ENCODE results near the gene ANKRD40CL.
"Not testable (repeated sequence)": the region's sequence is repeated elsewhere in the genome, so short reads cannot be mapped to it uniquely, and the experiment has no call there.

Gene ANKRD40CL, protein sequence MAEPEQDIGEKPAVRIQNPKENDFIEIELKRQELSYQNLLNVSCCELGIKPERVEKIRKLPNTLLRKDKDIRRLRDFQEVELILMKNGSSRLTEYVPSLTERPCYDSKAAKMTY

DNA sequence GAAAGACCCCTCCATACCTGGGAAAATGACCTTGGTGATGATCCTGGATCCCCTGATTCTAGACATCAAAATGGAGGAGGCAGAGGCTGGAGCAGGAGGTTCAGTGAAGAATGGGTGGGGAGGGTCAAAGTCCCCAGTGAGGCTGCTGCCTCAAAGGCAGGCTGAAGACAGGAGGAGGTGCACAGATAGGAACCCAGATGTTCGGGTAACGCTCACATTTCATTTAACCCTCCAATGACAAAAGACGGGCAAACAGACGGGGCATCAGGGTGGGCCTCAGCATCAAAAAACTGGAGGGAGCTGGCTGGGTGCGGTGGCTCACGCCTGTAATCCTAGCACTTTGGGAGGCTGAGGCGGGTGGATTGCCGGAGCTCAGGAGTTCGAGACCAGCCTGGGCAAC, at the start of gene ANKRD40CL:
Gene ANKRD40CL (minus strand): TSS at position 73 of the 400 bp plus-strand sequence. CDS start 605 bp downstream, outside the sequence.
- Histone ChIP-seq H3K36me3 (ENCODE audit: control insufficient read depth, insufficient read depth, low read length) (no peaks in the 10 kb centered on the region), H3K27me3 (ENCODE audit: control insufficient read depth, insufficient read depth, low read length) (no peaks in the 10 kb centered on the region), H3K4me3 (ENCODE audit: low read depth, low read length) (no peak within 1 kb of the TSS), H3K9ac (ENCODE audit: low read depth, low read length) (no peak within 1 kb of the TSS), H3K9me3 (ENCODE audit: control insufficient read depth, insufficient read depth, low read length) (no peaks in the 10 kb centered on the region), H3K4me1 (ENCODE audit: control insufficient read depth, insufficient read depth, low read length) (peaks cover 4% of the 10 kb centered on the region)

DNA sequence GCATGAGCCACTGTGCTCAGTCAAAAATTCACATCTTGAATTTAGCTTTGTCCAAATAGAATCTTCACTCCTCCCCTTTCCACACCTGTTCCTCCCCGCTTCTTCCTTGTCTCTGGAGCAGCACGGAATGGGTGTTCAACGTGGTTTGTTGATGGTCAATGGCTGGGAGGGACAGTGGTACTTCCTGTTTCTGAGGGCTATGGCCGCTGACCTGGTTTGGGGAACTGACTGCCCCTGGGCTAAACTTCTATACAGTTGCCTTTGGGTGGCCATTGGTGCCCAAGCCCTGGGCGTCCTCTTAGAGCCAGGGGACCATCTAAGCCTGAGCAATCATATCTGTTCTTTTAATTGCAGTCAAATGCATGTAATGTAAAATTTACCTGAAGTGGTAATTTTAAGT, 49.0 kb upstream of the ANKRD40CL start:
- no peak overlapping the region for H3K4me3 ChIP-seq (ENCODE audit: low read depth, low read length)
- no peaks in the 10 kb centered on the region for H3K9me3 ChIP-seq (ENCODE audit: control insufficient read depth, insufficient read depth, low read length)
- H3K9ac ChIP-seq (ENCODE audit: low read depth, low read length), result no peak overlapping the region
- no peaks in the 10 kb centered on the region for H3K27me3 ChIP-seq (ENCODE audit: control insufficient read depth, insufficient read depth, low read length)
- H3K36me3 ChIP-seq (ENCODE audit: control insufficient read depth, insufficient read depth, low read length), result no peaks in the 10 kb centered on the region
- H3K4me1 ChIP-seq (ENCODE audit: control insufficient read depth, insufficient read depth, low read length), result peaks cover 3% of the 10 kb centered on the region

DNA sequence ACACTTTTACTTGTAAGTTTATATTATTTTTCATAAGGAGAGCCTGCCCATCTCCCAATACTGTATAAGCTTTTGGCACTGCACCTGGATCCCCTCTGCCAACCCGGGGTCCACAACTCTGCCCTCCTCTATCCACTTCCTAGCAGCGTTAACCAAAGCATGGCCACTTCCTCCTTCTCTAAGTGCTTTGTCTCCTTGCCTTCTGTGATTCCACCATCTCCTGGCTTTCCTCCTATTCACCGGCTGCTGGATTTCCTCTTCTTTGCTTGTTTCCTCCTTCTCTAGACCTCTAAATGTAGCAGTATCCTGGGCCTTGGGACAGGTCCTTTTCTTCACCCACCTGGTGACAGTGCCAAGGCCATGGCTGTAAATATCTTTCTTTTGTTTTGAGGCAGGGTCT, 48.1 kb upstream of the ANKRD40CL start:
- H3K27me3 ChIP-seq (ENCODE audit: control insufficient read depth, insufficient read depth, low read length), result no peaks in the 10 kb centered on the region
- no peak overlapping the region for H3K9ac ChIP-seq (ENCODE audit: low read depth, low read length)
- peaks cover 3% of the 10 kb centered on the region for H3K4me1 ChIP-seq (ENCODE audit: control insufficient read depth, insufficient read depth, low read length)
- no peaks in the 10 kb centered on the region for H3K9me3 ChIP-seq (ENCODE audit: control insufficient read depth, insufficient read depth, low read length)
- H3K4me3 ChIP-seq (ENCODE audit: low read depth, low read length), result no peak overlapping the region
- no peaks in the 10 kb centered on the region for H3K36me3 ChIP-seq (ENCODE audit: control insufficient read depth, insufficient read depth, low read length)

DNA sequence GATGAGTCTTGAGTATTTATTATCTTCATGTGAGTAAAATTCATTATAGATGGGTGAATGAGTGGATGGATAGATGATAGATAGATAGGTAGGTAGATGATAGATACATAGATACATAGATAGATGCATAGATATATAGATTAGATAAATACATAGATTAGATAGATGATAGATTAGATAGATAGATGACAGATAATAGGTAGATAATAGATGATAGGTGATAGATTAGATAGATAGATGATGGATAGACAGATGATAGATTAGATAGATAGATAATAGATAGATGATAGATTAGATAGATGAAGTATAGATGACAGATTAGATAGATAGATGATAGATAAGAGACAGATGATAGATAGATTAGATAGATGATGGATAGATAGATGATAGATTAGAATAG, 46.3 kb upstream of the ANKRD40CL start:
- no peaks in the 10 kb centered on the region for H3K27me3 ChIP-seq (ENCODE audit: control insufficient read depth, insufficient read depth, low read length)
- H3K9ac ChIP-seq (ENCODE audit: low read depth, low read length), result no peak overlapping the region
- H3K36me3 ChIP-seq (ENCODE audit: control insufficient read depth, insufficient read depth, low read length), result no peaks in the 10 kb centered on the region

DNA sequence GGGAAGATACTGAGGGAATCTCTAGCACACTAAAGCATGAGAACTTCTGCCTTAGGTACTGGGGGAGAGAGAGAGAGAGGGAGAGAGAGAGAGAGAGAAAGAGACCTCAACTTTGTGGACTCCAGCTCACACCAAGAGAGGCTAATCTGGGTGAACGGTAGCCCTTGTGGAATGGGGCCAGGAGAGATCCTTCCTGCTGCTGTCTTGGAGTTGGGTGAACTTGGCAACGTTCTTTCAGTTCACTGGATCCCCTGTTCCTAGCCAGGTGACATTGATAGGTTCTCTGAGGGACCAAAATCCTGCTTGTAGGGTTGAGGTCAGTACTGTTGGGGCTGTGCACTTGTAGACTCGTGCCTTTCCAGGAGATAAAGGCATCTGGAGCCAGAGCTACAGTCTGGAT, 41.6 kb upstream of the ANKRD40CL start:
- Histone ChIP-seq H3K9me3 (ENCODE audit: control insufficient read depth, insufficient read depth, low read length) (no peaks in the 10 kb centered on the region), H3K27me3 (ENCODE audit: control insufficient read depth, insufficient read depth, low read length) (no peaks in the 10 kb centered on the region), H3K9ac (ENCODE audit: low read depth, low read length) (no peak overlapping the region), H3K36me3 (ENCODE audit: control insufficient read depth, insufficient read depth, low read length) (no peaks in the 10 kb centered on the region), H3K4me1 (ENCODE audit: control insufficient read depth, insufficient read depth, low read length) (no peaks in the 10 kb centered on the region), H3K4me3 (ENCODE audit: low read depth, low read length) (no peak overlapping the region)

More for the DNA sequence above, 46.3 kb upstream of the ANKRD40CL start:
- Histone ChIP-seq H3K4me1 (ENCODE audit: control insufficient read depth, insufficient read depth, low read length) (peaks cover 3% of the 10 kb centered on the region), H3K9me3 (ENCODE audit: control insufficient read depth, insufficient read depth, low read length) (no peaks in the 10 kb centered on the region), H3K4me3 (ENCODE audit: low read depth, low read length) (no peak overlapping the region)

DNA sequence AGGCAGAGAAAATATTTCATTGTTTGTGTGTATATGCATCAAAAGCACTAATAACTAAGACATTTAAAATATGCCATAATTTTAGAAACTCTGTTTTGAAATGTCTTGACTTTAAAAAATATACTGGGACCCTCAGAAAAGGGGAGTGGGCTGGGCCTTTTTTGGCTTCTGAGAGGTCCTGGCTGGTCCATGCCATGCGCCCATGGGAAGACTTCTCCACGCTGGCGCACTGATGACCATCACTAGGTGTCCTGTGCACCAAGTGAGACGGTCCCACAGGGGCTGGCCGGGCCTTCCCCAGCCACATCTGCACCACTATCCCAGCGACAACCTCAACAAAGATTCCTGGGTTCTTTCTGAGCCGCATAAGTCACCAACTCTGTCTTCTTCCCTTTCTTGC, 41.1 kb upstream of the ANKRD40CL start:
- Histone ChIP-seq H3K27me3 (ENCODE audit: control insufficient read depth, insufficient read depth, low read length) (no peaks in the 10 kb centered on the region), H3K9ac (ENCODE audit: low read depth, low read length) (no peak overlapping the region), H3K4me3 (ENCODE audit: low read depth, low read length) (no peak overlapping the region), H3K4me1 (ENCODE audit: control insufficient read depth, insufficient read depth, low read length) (no peaks in the 10 kb centered on the region), H3K36me3 (ENCODE audit: control insufficient read depth, insufficient read depth, low read length) (no peaks in the 10 kb centered on the region), H3K9me3 (ENCODE audit: control insufficient read depth, insufficient read depth, low read length) (no peaks in the 10 kb centered on the region)

DNA sequence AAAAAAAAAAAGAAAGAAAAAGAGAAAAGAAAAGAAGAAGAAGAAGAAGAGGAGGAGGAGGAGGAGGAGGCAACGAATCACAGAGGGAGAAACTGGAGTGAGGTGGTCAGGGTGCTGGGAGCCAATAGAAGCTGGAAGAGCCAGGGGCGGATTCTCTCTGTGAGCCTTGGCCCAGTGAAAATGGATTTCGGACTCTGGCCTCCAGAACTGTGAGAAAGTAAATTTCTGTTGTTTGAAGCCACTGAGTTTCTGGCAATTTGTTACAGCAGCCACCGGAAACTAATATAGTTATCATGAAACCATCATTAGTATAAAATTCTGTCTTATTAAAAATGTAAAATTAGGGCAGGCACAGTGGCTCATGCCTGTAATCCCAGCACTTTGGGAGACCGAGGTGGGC, 40.4 kb upstream of the ANKRD40CL start:
- no peak overlapping the region for H3K9ac ChIP-seq (ENCODE audit: low read depth, low read length)
- H3K4me1 ChIP-seq (ENCODE audit: control insufficient read depth, insufficient read depth, low read length), result no peaks in the 10 kb centered on the region
- no peaks in the 10 kb centered on the region for H3K27me3 ChIP-seq (ENCODE audit: control insufficient read depth, insufficient read depth, low read length)

DNA sequence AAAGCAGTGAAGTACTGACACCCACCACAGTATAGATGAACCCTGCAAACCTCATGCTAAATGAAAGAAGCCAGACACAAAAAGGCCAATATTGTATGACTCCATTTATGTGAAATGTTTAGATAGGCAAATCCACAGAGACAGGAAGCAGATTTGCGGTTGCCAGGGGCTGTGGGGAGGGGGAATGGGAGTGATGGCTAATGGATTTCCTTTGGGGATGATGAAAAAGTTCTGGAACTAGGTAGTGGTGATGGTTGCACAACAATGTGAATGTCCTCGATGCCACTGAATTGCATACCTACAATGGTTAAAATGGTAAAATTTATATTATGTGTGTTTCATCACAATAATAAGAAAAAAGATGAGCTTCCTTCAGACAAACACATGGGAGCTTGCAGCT, 39.7 kb upstream of the ANKRD40CL start:
- Histone ChIP-seq H3K9ac (ENCODE audit: low read depth, low read length) (no peak overlapping the region), H3K4me1 (ENCODE audit: control insufficient read depth, insufficient read depth, low read length) (no peaks in the 10 kb centered on the region), H3K4me3 (ENCODE audit: low read depth, low read length) (no peak overlapping the region), H3K9me3 (ENCODE audit: control insufficient read depth, insufficient read depth, low read length) (no peaks in the 10 kb centered on the region), H3K36me3 (ENCODE audit: control insufficient read depth, insufficient read depth, low read length) (no peaks in the 10 kb centered on the region), H3K27me3 (ENCODE audit: control insufficient read depth, insufficient read depth, low read length) (no peaks in the 10 kb centered on the region)

More for the DNA sequence above, 40.4 kb upstream of the ANKRD40CL start:
- Histone ChIP-seq H3K9me3 (ENCODE audit: control insufficient read depth, insufficient read depth, low read length) (no peaks in the 10 kb centered on the region), H3K36me3 (ENCODE audit: control insufficient read depth, insufficient read depth, low read length) (no peaks in the 10 kb centered on the region), H3K4me3 (ENCODE audit: low read depth, low read length) (no peak overlapping the region)

DNA sequence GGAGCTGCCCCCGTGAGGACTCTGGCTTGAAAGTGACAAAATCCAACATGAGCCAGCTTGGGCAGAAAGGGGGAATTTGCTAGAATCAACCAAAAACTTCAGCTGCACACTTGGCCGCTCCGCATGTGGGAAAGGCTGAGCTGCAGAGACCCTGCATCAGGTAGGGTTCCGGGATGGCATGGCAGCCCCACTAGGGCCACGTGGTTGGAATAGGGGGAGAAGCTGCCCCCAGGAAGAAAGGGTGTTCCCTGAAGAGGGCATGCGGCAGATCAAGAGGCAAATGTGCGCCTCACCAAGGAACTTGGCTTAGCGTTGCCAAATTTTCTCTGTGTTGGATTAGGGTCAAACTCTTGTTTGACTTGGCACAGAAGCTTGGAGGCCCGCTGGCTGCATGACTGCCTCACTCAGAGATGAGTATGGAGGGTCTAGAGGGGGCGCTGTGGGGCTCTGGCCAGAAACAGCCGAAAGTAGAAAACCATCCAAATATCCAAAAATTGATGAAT, 38.9 kb upstream of the ANKRD40CL start:
- H3K4me1 ChIP-seq (ENCODE audit: control insufficient read depth, insufficient read depth, low read length), result no peaks in the 10 kb centered on the region
- no peak overlapping the region for H3K9ac ChIP-seq (ENCODE audit: low read depth, low read length)

DNA sequence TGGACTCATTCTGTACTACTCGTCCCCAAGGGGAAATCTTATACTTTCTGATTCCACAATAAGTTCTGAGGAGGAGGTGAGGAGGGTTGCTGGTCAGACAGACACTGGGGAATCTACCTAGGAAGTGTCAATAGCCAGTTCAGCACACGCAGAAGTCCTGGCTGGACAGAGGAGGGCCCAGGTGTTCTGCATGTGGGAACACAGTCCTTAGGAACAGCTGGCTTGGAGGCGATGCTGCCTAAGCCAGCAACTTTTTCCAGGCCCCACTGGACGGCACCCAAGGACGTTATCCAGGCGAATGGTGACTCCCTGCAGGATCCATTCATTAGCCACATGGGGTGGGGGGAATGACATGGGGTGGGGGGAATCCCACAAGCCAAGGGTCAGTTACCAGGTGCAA, 38.2 kb upstream of the ANKRD40CL start:
- no peaks in the 10 kb centered on the region for H3K36me3 ChIP-seq (ENCODE audit: control insufficient read depth, insufficient read depth, low read length)
- H3K27me3 ChIP-seq (ENCODE audit: control insufficient read depth, insufficient read depth, low read length), result no peaks in the 10 kb centered on the region
- no peak overlapping the region for H3K9ac ChIP-seq (ENCODE audit: low read depth, low read length)
- H3K9me3 ChIP-seq (ENCODE audit: control insufficient read depth, insufficient read depth, low read length), result no peaks in the 10 kb centered on the region
- H3K4me1 ChIP-seq (ENCODE audit: control insufficient read depth, insufficient read depth, low read length), result no peaks in the 10 kb centered on the region
- no peak overlapping the region for H3K4me3 ChIP-seq (ENCODE audit: low read depth, low read length)

More for the DNA sequence above, 38.9 kb upstream of the ANKRD40CL start:
- Histone ChIP-seq H3K4me3 (ENCODE audit: low read depth, low read length) (no peak overlapping the region), H3K9me3 (ENCODE audit: control insufficient read depth, insufficient read depth, low read length) (no peaks in the 10 kb centered on the region), H3K27me3 (ENCODE audit: control insufficient read depth, insufficient read depth, low read length) (no peaks in the 10 kb centered on the region), H3K36me3 (ENCODE audit: control insufficient read depth, insufficient read depth, low read length) (no peaks in the 10 kb centered on the region)

DNA sequence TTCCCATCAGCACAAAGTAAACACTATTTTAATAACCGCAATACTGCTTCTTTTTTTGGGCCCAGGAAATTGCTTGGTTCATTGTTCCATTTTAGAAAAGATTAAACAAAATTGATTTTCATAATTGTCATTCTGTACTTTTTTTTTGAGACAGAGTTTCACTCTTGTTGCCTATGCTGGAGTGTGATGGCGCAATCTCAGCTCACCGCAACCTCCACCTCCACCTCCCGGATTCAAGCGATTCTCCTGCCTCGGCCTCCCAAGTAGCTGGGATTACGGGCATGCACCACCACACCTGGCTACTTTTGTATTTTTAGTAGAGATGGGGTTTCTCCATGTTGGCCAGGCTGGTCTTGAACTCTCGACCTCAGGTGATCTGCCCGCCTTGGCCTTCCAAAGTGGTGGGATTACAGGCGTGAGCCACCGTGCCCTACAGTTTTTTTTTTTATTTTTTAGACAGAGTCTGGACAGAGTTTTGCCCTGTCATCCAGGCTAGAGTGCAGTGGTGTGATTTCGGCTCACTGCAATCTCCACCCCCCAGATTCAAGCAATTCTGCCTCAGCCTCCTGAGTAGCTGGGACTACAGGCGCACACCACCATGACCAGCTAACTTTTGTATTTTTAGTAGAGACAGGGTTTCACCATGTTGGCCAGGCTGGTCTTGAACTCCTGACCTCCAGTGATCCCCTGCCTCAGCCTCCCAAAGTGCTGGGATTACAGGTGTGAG, 37.6 kb upstream of the ANKRD40CL start:
- not testable (repeated sequence) for H3K9ac ChIP-seq (ENCODE audit: low read depth, low read length); H3K36me3 ChIP-seq (ENCODE audit: control insufficient read depth, insufficient read depth, low read length); H3K4me1 ChIP-seq (ENCODE audit: control insufficient read depth, insufficient read depth, low read length); H3K27me3 ChIP-seq (ENCODE audit: control insufficient read depth, insufficient read depth, low read length); H3K4me3 ChIP-seq (ENCODE audit: low read depth, low read length); H3K9me3 ChIP-seq (ENCODE audit: control insufficient read depth, insufficient read depth, low read length)

DNA sequence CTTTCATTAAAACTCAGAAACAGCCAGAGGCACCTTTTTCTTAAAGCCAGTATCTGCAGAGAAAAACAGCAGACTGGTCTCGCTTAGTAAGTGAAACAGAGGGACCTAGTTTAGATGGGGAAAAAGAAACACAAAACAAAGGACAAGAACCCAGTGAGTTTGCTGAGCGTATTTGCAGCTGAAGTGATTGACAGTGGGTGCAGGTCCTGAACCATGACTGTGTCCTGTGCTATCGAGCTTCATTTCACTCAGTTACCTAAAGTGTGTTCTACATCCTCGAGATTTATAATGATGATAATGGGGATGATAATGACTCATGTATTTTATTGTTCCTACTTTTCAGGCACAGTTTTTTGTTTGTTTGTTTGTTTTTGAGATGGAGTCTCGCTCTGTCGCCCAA, 36.4 kb upstream of the ANKRD40CL start:
- Histone ChIP-seq H3K9me3 (ENCODE audit: control insufficient read depth, insufficient read depth, low read length) (no peaks in the 10 kb centered on the region), H3K4me1 (ENCODE audit: control insufficient read depth, insufficient read depth, low read length) (peaks cover under 1% of the 10 kb centered on the region), H3K27me3 (ENCODE audit: control insufficient read depth, insufficient read depth, low read length) (no peaks in the 10 kb centered on the region), H3K36me3 (ENCODE audit: control insufficient read depth, insufficient read depth, low read length) (no peaks in the 10 kb centered on the region), H3K9ac (ENCODE audit: low read depth, low read length) (no peak overlapping the region), H3K4me3 (ENCODE audit: low read depth, low read length) (no peak overlapping the region)
